ENCODE data around the gene RADIL. TPM values are rescaled to one million over a fixed set of nuclear protein-coding genes. Genes with fewer than 3 reads are reported as not detected.

Gene RADIL
- total RNA-seq, 1 donor from 2014 or later = 4.0 TPM

DNA sequence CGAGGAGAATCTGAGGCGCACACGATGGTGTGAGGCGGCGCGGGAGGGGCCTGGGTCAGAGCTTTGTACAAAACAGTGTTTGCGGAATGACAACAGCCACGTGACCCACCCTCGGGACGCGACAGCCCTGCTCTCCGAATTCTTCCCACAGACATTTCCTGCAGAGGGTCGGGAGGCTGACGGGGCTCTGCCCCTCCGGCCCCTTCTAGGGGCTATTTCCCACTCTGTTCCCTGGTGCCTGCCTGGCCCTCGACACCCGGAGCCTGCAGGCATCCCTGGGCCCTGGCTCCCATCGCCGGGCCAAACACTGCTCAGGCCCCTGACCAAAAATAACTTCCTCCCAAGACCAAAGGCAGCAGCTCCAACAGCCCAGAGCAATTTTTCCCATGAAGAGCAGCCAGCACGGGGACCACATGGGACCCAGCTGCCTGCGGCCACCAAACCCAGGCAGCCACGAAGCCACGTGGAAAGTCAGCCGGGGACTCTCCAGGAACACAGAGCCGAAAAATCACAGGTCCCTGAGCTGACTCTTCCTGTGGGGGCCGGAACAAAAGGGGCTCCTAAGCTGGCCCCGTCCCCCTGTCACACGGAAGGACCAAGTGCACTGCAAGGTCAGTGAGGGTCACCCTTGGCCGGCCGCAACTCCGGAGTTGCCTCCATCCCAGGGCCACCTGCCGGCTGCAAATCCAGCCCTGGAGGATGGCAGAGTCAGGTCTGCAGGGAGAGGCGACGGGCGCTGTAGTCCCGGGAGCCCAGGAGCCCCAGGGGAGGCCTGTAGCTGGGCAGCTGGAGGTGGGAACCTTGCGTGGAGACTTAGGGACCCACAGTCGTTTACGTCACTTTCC lies 63.7 kb downstream of the RADIL start:
- no peaks in the 10 kb centered on the region for H3K4me1 Mint-ChIP-seq
- H3K27ac Mint-ChIP-seq = peak overlapping the region; percentile 16
- H3K27me3 Mint-ChIP-seq (ENCODE audit: low read depth) = no peaks in the 10 kb centered on the region
- no peak for DNase-seq (ENCODE audit: low spot score in 2 of 2, unreplicated experiment in 2 of 2)
- H3K9me3 Mint-ChIP-seq = no peaks in the 10 kb centered on the region
- H3K36me3 Mint-ChIP-seq = no peaks in the 10 kb centered on the region
- TF ChIP-seq, protein P1, sequence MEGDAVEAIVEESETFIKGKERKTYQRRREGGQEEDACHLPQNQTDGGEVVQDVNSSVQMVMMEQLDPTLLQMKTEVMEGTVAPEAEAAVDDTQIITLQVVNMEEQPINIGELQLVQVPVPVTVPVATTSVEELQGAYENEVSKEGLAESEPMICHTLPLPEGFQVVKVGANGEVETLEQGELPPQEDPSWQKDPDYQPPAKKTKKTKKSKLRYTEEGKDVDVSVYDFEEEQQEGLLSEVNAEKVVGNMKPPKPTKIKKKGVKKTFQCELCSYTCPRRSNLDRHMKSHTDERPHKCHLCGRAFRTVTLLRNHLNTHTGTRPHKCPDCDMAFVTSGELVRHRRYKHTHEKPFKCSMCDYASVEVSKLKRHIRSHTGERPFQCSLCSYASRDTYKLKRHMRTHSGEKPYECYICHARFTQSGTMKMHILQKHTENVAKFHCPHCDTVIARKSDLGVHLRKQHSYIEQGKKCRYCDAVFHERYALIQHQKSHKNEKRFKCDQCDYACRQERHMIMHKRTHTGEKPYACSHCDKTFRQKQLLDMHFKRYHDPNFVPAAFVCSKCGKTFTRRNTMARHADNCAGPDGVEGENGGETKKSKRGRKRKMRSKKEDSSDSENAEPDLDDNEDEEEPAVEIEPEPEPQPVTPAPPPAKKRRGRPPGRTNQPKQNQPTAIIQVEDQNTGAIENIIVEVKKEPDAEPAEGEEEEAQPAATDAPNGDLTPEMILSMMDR (IDR thresholded peaks at IDR 0.05; ENCODE audit: unreplicated experiment) = no peak
- no peak overlapping the region for H3K4me3 Mint-ChIP-seq

DNA sequence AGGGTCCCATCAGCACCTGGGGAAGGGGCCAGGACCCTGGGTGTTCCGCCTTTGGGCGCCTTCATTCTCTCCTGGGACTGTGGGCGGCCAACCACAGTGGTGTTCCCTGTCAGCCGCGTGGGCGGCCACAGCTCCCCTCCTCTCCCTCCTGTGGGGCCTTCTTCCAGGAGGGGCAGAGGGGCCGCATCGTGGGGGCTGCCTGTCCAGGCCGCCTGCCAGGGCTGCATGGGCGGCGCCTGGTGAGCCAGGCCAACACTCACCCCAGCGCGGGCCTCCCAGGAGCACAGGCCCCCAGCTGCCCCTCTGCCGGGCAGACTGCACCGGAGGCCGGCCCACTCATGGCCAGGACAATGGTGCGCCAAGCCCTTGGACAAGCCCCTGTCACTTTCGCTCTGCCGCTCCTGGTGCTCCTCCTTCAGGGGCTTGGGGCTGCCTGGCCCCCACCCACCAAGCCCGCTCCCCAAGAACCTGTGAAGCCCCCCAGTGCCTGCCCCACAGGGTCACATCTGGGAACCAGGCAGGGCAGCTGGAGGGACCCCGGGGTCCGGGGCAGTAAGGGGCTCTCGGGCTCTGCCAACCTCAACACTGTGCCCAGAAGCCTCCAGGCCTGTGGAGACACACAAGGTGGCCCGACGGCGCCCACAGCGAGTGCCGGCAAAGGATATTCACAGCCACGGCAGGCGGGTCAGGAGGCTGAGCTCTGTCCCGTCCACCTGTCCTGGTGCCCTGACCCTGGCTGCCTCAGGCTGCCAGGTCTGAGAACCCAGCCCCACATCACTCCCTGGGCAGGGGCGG lies 65.3 kb downstream of the RADIL start:
- DNase-seq (ENCODE audit: low spot score in 2 of 2, unreplicated experiment in 2 of 2) = no peak
- no peak overlapping the region for H3K4me3 Mint-ChIP-seq
- H3K4me1 Mint-ChIP-seq = no peaks in the 10 kb centered on the region
- H3K9me3 Mint-ChIP-seq = peaks cover 2% of the 10 kb centered on the region
- H3K36me3 Mint-ChIP-seq = no peaks in the 10 kb centered on the region
- TF ChIP-seq, protein P1 (IDR thresholded peaks at IDR 0.05; ENCODE audit: unreplicated experiment) = no peak
- no peak overlapping the region for H3K27ac Mint-ChIP-seq
- H3K27me3 Mint-ChIP-seq (ENCODE audit: low read depth) = no peaks in the 10 kb centered on the region

DNA sequence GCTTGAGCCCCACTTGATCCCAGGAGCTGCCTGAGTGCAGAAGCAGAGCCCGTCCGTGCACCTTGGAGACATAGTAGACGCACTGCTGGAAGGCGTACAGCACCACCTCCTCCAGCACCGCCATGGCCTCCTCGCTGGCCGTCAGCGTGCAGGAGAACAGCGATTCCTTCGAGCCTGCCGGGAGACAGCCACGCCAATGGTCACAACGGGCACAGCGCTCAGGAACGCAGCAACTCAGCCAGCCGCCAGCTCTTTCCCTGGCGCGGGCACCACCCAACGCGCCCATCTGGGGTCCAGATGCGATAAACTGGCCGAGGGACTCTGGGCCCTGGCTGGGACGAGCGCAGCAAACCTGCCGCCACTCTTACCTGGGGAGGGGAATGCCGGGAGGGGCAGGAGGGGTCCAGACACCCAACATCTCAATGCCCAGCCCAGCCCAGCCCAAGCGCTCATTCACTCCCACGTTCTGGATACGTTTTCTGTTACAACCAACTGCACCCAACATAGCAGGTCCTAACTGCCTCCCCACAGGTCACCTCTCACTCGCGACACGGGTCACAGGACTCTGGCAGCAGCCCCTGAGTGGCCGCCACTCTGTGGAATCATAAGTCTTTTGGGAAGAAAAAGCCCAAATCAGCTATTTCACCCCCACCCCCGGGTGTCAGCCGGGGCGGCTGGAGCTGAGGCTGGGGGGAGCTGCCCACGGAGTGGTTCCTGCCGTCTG lies 66.2 kb downstream of the RADIL start:
- no peaks in the 10 kb centered on the region for H3K4me1 Mint-ChIP-seq
- no peak overlapping the region for H3K4me3 Mint-ChIP-seq
- H3K27ac Mint-ChIP-seq = no peak overlapping the region
- peaks cover 10% of the 10 kb centered on the region for H3K9me3 Mint-ChIP-seq
- no peaks in the 10 kb centered on the region for H3K27me3 Mint-ChIP-seq (ENCODE audit: low read depth)
- TF ChIP-seq, protein P1 (IDR thresholded peaks at IDR 0.05; ENCODE audit: unreplicated experiment) = no peak
- H3K36me3 Mint-ChIP-seq = peaks cover 2% of the 10 kb centered on the region
- no peak for DNase-seq (ENCODE audit: low spot score in 2 of 2, unreplicated experiment in 2 of 2)

DNA sequence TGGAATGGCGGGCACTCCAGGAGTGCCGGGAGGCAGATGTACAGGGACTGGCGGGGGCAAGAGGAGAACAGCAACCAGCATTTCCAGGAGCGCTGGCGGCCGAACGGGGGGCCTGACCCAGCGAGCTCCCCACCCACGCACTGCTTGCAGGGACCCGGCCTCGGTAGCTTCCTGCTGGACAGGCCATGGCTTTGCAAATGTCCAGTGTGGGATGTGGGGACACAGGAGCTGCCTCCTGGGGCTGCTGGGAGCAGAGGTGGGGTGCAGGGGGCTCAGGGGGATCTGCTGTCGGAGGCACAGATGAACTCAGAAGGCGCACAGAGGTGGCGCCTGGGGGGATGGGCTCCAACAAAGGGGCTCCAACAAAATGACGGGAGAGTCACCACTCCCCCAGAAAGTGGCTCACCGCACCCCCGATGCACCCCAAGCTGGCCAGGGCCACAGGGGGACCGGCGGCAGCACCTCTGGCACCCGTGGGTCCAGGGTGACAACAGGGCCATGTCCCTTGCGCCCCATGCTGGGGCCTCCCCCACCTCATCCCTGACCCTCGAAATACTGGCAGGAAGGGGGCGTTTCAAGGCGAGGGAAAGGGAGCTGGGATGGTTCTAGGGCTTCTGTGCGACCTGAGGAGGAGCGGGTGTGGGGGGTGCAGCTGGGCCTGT lies 67.0 kb downstream of the RADIL start:
- Mint-ChIP-seq H3K9me3 (peaks cover 10% of the 10 kb centered on the region), H3K4me3 (no peak overlapping the region), H3K4me1 (no peaks in the 10 kb centered on the region), H3K36me3 (peaks cover 2% of the 10 kb centered on the region), H3K27me3 (ENCODE audit: low read depth) (no peaks in the 10 kb centered on the region), H3K27ac (no peak overlapping the region)
- DNase-seq (ENCODE audit: low spot score in 2 of 2, unreplicated experiment in 2 of 2) = no peak
- TF ChIP-seq, protein P1 (IDR thresholded peaks at IDR 0.05; ENCODE audit: unreplicated experiment) = no peak
